GM12878 (cell line): ENCODE data around the gene ITPKB. TPM values are rescaled to one million over a fixed set of nuclear protein-coding genes. Genes with fewer than 3 reads are reported as not detected.

Source experiments
- BCL11A ChIP-seq: IDR thresholded peaks from 2 replicates; pipeline ENCODE4 v1.6.1; 2011; ENCODE audit warnings: low read depth, low read length
- CBFB ChIP-seq: IDR thresholded peaks from 2 replicates; pipeline ENCODE4 v1.6.1; 2016; ENCODE audit warnings: antibody characterized with exemption, low read depth
- CBX3 ChIP-seq: fragments of 200-600 bp; sonication (generic); IDR thresholded peaks from 2 replicates; pipeline ENCODE4 v1.6.1; 2016; ENCODE audit warnings: low read depth, borderline replicate concordance
- CBX5 ChIP-seq: sonication (generic); IDR thresholded peaks from 2 replicates; pipeline ENCODE4 v1.6.1; 2016; ENCODE audit warnings: low read depth, moderate library complexity, mild to moderate bottlenecking, inconsistent platforms
- CHD1 ChIP-seq: IDR thresholded peaks from 2 replicates; pipeline ENCODE4 v1.6.1; 2012; ENCODE audit warnings: low read depth, low read length, improper control_type of control experiment
- CREM ChIP-seq: IDR thresholded peaks from 2 replicates; pipeline ENCODE4 v1.6.1; 2014; ENCODE audit warnings: antibody characterized with exemption, low read depth
- CTCF ChIP-seq, 3 experiments: IDR thresholded peaks in 2 of 3; conservative IDR thresholded peaks in 1 of 3; 2 replicates each; pipeline ENCODE4 v1.5.1; 2011; ENCODE audit warnings: low read depth in 3 of 3, low read length in 3 of 3, mild to moderate bottlenecking in 3 of 3, control low read depth in 2 of 3, moderate library complexity in 2 of 3, inconsistent platforms in 1 of 3, mixed read lengths in 1 of 3; ENCODE audit not compliant: control insufficient read depth in 2 of 3, insufficient read depth in 1 of 3; ENCODE audit errors: extremely low read depth in 1 of 3
- CUX1 ChIP-seq: IDR thresholded peaks from 2 replicates; pipeline ENCODE4 v1.6.1; 2012; ENCODE audit warnings: improper control_type of control experiment, low read depth, low read length; ENCODE audit not compliant: insufficient replicate concordance
- EZH2 ChIP-seq: IDR thresholded peaks from 2 replicates; pipeline ENCODE4 v1.6.1; 2012; ENCODE audit warnings: low read depth, mild to moderate bottlenecking, control low read depth, inconsistent platforms, low read length, borderline replicate concordance; ENCODE audit not compliant: control insufficient read depth
- FOXK2 ChIP-seq: fragments of 450-650 bp; IDR thresholded peaks from 2 replicates; pipeline ENCODE4 v1.6.1; 2017; ENCODE audit warnings: mild to moderate bottlenecking, moderate library complexity
- GABPA ChIP-seq: IDR thresholded peaks from 2 replicates; pipeline ENCODE4 v1.6.1; 2014; ENCODE audit warnings: antibody characterized with exemption, low read depth, mild to moderate bottlenecking, inconsistent platforms
- JUND ChIP-seq: IDR thresholded peaks from 2 replicates; pipeline ENCODE4 v1.6.1; 2012; ENCODE audit warnings: low read depth, mild to moderate bottlenecking, low read length, improper control_type of control experiment, moderate library complexity
- MEF2B ChIP-seq: fragments of 450-650 bp; IDR thresholded peaks from 2 replicates; pipeline ENCODE4 v1.6.1; 2018; ENCODE audit warnings: mild to moderate bottlenecking, moderate library complexity; ENCODE audit not compliant: partially characterized antibody, poor library complexity, severe bottlenecking
- MTA2 ChIP-seq: fragments of 450-650 bp; IDR thresholded peaks from 2 replicates; pipeline ENCODE4 v1.6.1; 2016; ENCODE audit warnings: low read depth, mild to moderate bottlenecking, moderate library complexity
- MYB ChIP-seq: fragments of 150-350 bp; IDR thresholded peaks from 2 replicates; pipeline ENCODE4 v1.6.1; 2014; ENCODE audit warnings: mild to moderate bottlenecking, low read depth, low read length, borderline replicate concordance
- NFYB ChIP-seq: IDR thresholded peaks from 2 replicates; pipeline ENCODE4 v1.6.1; 2011; ENCODE audit warnings: low read depth, mild to moderate bottlenecking, low read length, improper control_type of control experiment, moderate library complexity; ENCODE audit not compliant: insufficient read depth
- RAD51 ChIP-seq: fragments of 450-650 bp; IDR thresholded peaks from 2 replicates; pipeline ENCODE4 v1.6.1; 2016; ENCODE audit warnings: moderate library complexity, mild to moderate bottlenecking, inconsistent platforms
- RB1 ChIP-seq: fragments of 450-650 bp; formaldehyde crosslinking; IDR thresholded peaks from 2 replicates; pipeline ENCODE4 v1.6.1; 2017; ENCODE audit warnings: mild to moderate bottlenecking, borderline replicate concordance
- RCOR1 ChIP-seq: conservative IDR thresholded peaks from 2 replicates; pipeline ENCODE4 v1.6.1; 2012; ENCODE audit warnings: low read depth, low read length, improper control_type of control experiment
- RUNX3 ChIP-seq: IDR thresholded peaks from 2 replicates; pipeline ENCODE4 v1.6.1; 2012; ENCODE audit warnings: low read length, inconsistent platforms
- SMAD5 ChIP-seq: IDR thresholded peaks from 2 replicates; pipeline ENCODE4 v1.6.1; 2016; ENCODE audit warnings: antibody characterized with exemption, low read depth
- SPI1 ChIP-seq: IDR thresholded peaks from 2 replicates; pipeline ENCODE4 v1.6.1; 2011; ENCODE audit warnings: low read depth, mild to moderate bottlenecking, low read length, moderate library complexity, borderline replicate concordance; ENCODE audit not compliant: insufficient read depth
- SREBF1 ChIP-seq: IDR thresholded peaks from 2 replicates; pipeline ENCODE4 v1.6.1; 2012; ENCODE audit warnings: mild to moderate bottlenecking, low read length
- TBL1XR1 ChIP-seq: IDR thresholded peaks from 2 replicates; pipeline ENCODE4 v1.6.1; 2012; ENCODE audit warnings: low read depth, low read length, improper control_type of control experiment
- ZNF622 ChIP-seq: fragments of 450-650 bp; IDR thresholded peaks from 2 replicates; pipeline ENCODE4 v1.6.1; 2017; ENCODE audit warnings: mild to moderate bottlenecking, inconsistent platforms
- polyA plus RNA-seq, 11 experiments: library from polyadenylated mRNA; depleted of rRNA in 4 of 11; unstranded in 6 of 11; stranded (reverse) in 5 of 11; fragments of >200 nt; fragmentation: Nextera tagmentation in 4 of 11; fragmentation: Illumina TruSeq in 1 of 11; extraction: Ambion mirVana in 4 of 11; extraction: Trizol in 1 of 11; gene quantifications; 1 replicate in 1 of 11; 2 replicates in 10 of 11; pipeline versions ENCODE4 v1.2.1 to v1.2.3, GENCODE V29; 2011 to 2016; ENCODE audit warnings: inconsistent platforms in 2 of 11, missing spikeins in 2 of 11, low read depth in 1 of 11
- total RNA-seq, 4 experiments: library from RNA; depleted of rRNA in 3 of 4; stranded (reverse); fragments of >200 nt in 3 of 4; fragmentation: Illumina TruSeq in 1 of 4; extraction: Trizol in 1 of 4; gene quantifications; 2 replicates each; pipeline versions ENCODE4 v1.2.1 to v1.2.3, GENCODE V29; 2013 to 2021

ITPKB gene
- total and polyA plus RNA-seq, 10 of the 15 experiments (the other 5 are each of a cell fraction or from before 2014, with no cell fraction given), result 1.3 to 38.7 (median 12.9) TPM

- TF ChIP-seq MEF2B (peak; percentile 40), CBX3 (no peak), SPI1 (no peak), RUNX3 (peak; percentile 91), SMAD5 (no peak), CHD1 (no peak), RB1 (no peak), MTA2 (no peak), NFYB (no peak), BCL11A (0 out of 2 replicates have a peak, but pooled peaks have one; percentile 19), CUX1 (no peak), RAD51 (no peak), CTCF (IDR thresholded peaks at IDR 0.05 in 2 of 3, conservative IDR thresholded peaks at IDR 0.05 in 1 of 3; ENCODE audit: control insufficient read depth in 2 of 3, extremely low read depth in 1 of 3, insufficient read depth in 1 of 3, low read depth in 3 of 3, low read length in 3 of 3) (no peak), ZNF622 (no peak), MYB (no peak), EZH2 (no peak), CREM (peak; percentile 45; the same call in 1 of the 2 replicates), CBFB (no peak; the same call in 1 of the 2 replicates), FOXK2 (no peak), CBX5 (no peak), TBL1XR1 (no peak), GABPA (no peak), SREBF1 (no peak), JUND (no peak), RCOR1 (no peak)
Observed at GRCh38 chr1:226711976-226712741, 26.9 kb downstream of the ITPKB start (continued).
